Adrenal gland (tissue), 12 donors: ENCODE data around the gene ANKRD2. TPM values are rescaled to one million over a fixed set of nuclear protein-coding genes. Genes with fewer than 3 reads are reported as not detected.

Experiments used
- DNase-seq, 7 donors: peaks; one replicate each; pipeline ENCODE4 v3.0.0-alpha.2; 2019 to 2020
- H3K27ac ChIP-seq, 5 donors: fragments of 200-600 bp; sonication (generic) in 4 of 5; 1 replicate in 3 of 5; 2 replicates in 2 of 5; pipeline versions ENCODE4 v1.5.1 to v1.8.0; 2016 to 2020; ENCODE audit warnings: mild to moderate bottlenecking in 1 of 5
- H3K27me3 ChIP-seq: fragments of 200-600 bp; 2 replicates; pipeline ENCODE4 v1.8.0; 2021
- H3K36me3 ChIP-seq, 2 donors: fragments of 200-600 bp; replicated peaks in 1 of 2; 1 replicate in 1 of 2; 2 replicates in 1 of 2; pipeline versions ENCODE4 v1.5.1 to v1.8.0; 2018 to 2022
- H3K4me1 ChIP-seq, 2 donors: fragments of 200-600 bp; replicated peaks in 1 of 2; 1 replicate in 1 of 2; 2 replicates in 1 of 2; pipeline versions ENCODE4 v1.5.1 to v1.8.0; 2018 to 2021
- H3K4me3 ChIP-seq, 4 donors: fragments of 200-600 bp; sonication (generic) in 3 of 4; one replicate each; pipeline ENCODE4 v1.5.1; 2016 to 2018
- H3K9me3 ChIP-seq, 3 donors: fragments of 200-600 bp; sonication (generic) in 1 of 3; replicated peaks in 1 of 3; 1 replicate in 2 of 3; 2 replicates in 1 of 3; pipeline versions ENCODE4 v1.5.1 to v1.8.0; 2016 to 2021
- CTCF ChIP-seq, 6 experiments: fragments of 450-650 bp in 4 of 6; fragments of 200-600 bp in 2 of 6; sonication (generic) in 1 of 6; IDR thresholded peaks; 1 replicate in 5 of 6; 2 replicates in 1 of 6; pipeline versions ENCODE4 v1.5.1 to v1.8.0; 2016 to 2021; ENCODE audit warnings: antibody characterized with exemption in 6 of 6, mild to moderate bottlenecking in 2 of 6, moderate library complexity in 1 of 6
- POLR2A ChIP-seq, 2 donors: fragments of 450-650 bp; IDR thresholded peaks; one replicate each; pipeline ENCODE4 v1.6.1; 2017; ENCODE audit warnings: antibody characterized with exemption in 2 of 2, mild to moderate bottlenecking in 2 of 2, moderate library complexity in 1 of 2
- WGBS, 4 donors: extraction: QIAGEN DNeasy Blood & Tissue Kit in 2 of 4; methylation state at CpG; one replicate each; pipeline versions ENCODE4 v1.1.5 to v1.1.7; 2013 to 2017; 5-methylcytosine and 5-hydroxymethylcytosine counted together
- intact Hi-C, 2 donors: fragments of 100-400 bp; cut with DNase I; formaldehyde crosslinking; loops; one replicate each; pipeline versions ENCODE4 v1.14.1 to v1.15.0; 2022 to 2023
- polyA plus RNA-seq, 3 donors: library from polyadenylated mRNA; stranded (reverse); fragments of 200-250 nt in 2 of 3; fragments of 350-450 nt in 1 of 3; fragmentation: Illumina TruSeq in 1 of 3; extraction: RNeasy Lipid Tissue Mini Kit (QIAGEN cat#74804) in 1 of 3; gene quantifications; one replicate each; pipeline ENCODE4 v1.2.3, GENCODE V29; 2013 to 2014
- total RNA-seq, 9 donors: library from RNA; depleted of rRNA in 4 of 9; stranded (reverse); fragments of >200 nt in 4 of 9; fragments of 120-200 nt in 1 of 9; fragmentation: NEBNext Ultra II Directional in 1 of 9; extraction: Animal tissue kit (Norgen Biotek cat#: 25700) in 1 of 9; gene quantifications; one replicate each; pipeline versions ENCODE4 v1.1.0 to v1.2.4, GENCODE V29; 2013 to 2023
- donor health status: healthy with polysubstance abuse.
- donor health status: Bipolar disorder and iron deficiency.
- donor health status: DM: yes; HTN: yes; CAD: no.
- donor health status: DM: no; HTN: no; CAD: no.
- donor health status: DM: no; HTN: no; CAD: no.
- donor health status: DM: yes; HTN: yes; CAD: no.

ANKRD2 gene
- total and polyA plus RNA-seq, 12 donors = 0.24 to 2.9 (median 0.96) TPM; not detected in 2

- no peaks in the 10 kb centered on the region for H3K4me1 ChIP-seq
- DNase-seq = no peak
- H3K27me3 ChIP-seq = no peaks in the 10 kb centered on the region
- no peak overlapping the region for H3K27ac ChIP-seq
- intact Hi-C loops = no loop called here
- 94 to 97% (median 95%) methylated on average over 3 to 4 of the region's 4 CpGs for WGBS, 4 donors
- H3K4me3 ChIP-seq = no peak overlapping the region
- no peaks in the 10 kb centered on the region for H3K9me3 ChIP-seq
- H3K36me3 ChIP-seq = no peaks in the 10 kb centered on the region
- TF ChIP-seq CTCF (IDR thresholded peaks at IDR 0.05) (no peak), POLR2A (IDR thresholded peaks at IDR 0.05) (no peak)
These were observed 46.2 kb downstream of the ANKRD2 start for GRCh38 chr10:97618733-97619132.

GRCh38 chr10:97623277-97623676, 50.7 kb downstream of the ANKRD2 start:
- Histone ChIP-seq H3K9me3 (no peaks in the 10 kb centered on the region), H3K4me1 (no peaks in the 10 kb centered on the region), H3K27me3 (no peaks in the 10 kb centered on the region), H3K4me3 (no peak overlapping the region), H3K27ac (no peak overlapping the region), H3K36me3 (no peaks in the 10 kb centered on the region)
- no peak for DNase-seq
- no peak for TF ChIP-seq CTCF (IDR thresholded peaks at IDR 0.05)
- no peak for TF ChIP-seq POLR2A (IDR thresholded peaks at IDR 0.05)
- WGBS, 4 donors = 70 to 83% (median 81%) methylated on average over 1 of the region's 1 CpG
- intact Hi-C loops = no loop called here

- intact Hi-C loops = no loop called here
- Histone ChIP-seq H3K27me3 (no peaks in the 10 kb centered on the region), H3K9me3 (no peaks in the 10 kb centered on the region), H3K4me3 (no peak overlapping the region), H3K27ac (no peak overlapping the region), H3K4me1 (peaks cover 0 to 4% of the 10 kb centered on the region in 2 donors), H3K36me3 (no peaks in the 10 kb centered on the region)
- peak in 1 of 7 donors; percentile 29 for DNase-seq
- 55 to 78% (median 59%) methylated on average over 4 of the region's 4 CpGs for WGBS, 4 donors
- TF ChIP-seq CTCF (IDR thresholded peaks at IDR 0.05) = no peak
These were observed 55.2 kb downstream of the ANKRD2 start for GRCh38 chr10:97627731-97628130.

- no peaks in the 10 kb centered on the region for H3K9me3 ChIP-seq
- intact Hi-C loops = no loop called here
- 85 to 91% (median 89%) methylated on average over 3 of the region's 3 CpGs for WGBS, 4 donors
These were observed 55.6 kb downstream of the ANKRD2 start for GRCh38 chr10:97628228-97628627.

More at GRCh38 chr10:97628228-97628627, 55.6 kb downstream of the ANKRD2 start:
- Histone ChIP-seq H3K4me1 (peaks cover 0 to 6% of the 10 kb centered on the region in 2 donors), H3K27me3 (no peaks in the 10 kb centered on the region), H3K4me3 (no peak overlapping the region), H3K27ac (no peak overlapping the region), H3K36me3 (no peaks in the 10 kb centered on the region)
- no peak for DNase-seq
- TF ChIP-seq POLR2A (IDR thresholded peaks at IDR 0.05) (no peak), CTCF (IDR thresholded peaks at IDR 0.05) (no peak)
